Rectal smooth muscle tissue (tissue), 1 donor: ENCODE measurements around the gene SEC14L6.
"Not testable (repeated sequence)": the region's sequence is repeated elsewhere in the genome, so short reads cannot be mapped to it uniquely, and the experiment has no call there.

Source experiments
- H3K27ac ChIP-seq: one replicate; pipeline ENCODE4 v1.7.0; 2013; ENCODE audit warnings: low read depth, low read length, inconsistent platforms
- H3K27me3 ChIP-seq: one replicate; pipeline ENCODE4 v1.7.0; 2013; ENCODE audit warnings: low read length; ENCODE audit not compliant: control insufficient read depth, insufficient read depth
- H3K36me3 ChIP-seq: one replicate; pipeline ENCODE4 v1.7.0; 2013; ENCODE audit warnings: low read length; ENCODE audit not compliant: control insufficient read depth, insufficient read depth
- H3K4me1 ChIP-seq: one replicate; pipeline ENCODE4 v1.7.0; 2013; ENCODE audit warnings: low read length; ENCODE audit not compliant: control insufficient read depth, insufficient read depth
- H3K4me3 ChIP-seq: one replicate; pipeline ENCODE4 v1.7.0; 2013; ENCODE audit warnings: low read length
- H3K9ac ChIP-seq: one replicate; pipeline ENCODE4 v1.7.0; 2013; ENCODE audit warnings: low read length

The SEC14L6 gene

DNA sequence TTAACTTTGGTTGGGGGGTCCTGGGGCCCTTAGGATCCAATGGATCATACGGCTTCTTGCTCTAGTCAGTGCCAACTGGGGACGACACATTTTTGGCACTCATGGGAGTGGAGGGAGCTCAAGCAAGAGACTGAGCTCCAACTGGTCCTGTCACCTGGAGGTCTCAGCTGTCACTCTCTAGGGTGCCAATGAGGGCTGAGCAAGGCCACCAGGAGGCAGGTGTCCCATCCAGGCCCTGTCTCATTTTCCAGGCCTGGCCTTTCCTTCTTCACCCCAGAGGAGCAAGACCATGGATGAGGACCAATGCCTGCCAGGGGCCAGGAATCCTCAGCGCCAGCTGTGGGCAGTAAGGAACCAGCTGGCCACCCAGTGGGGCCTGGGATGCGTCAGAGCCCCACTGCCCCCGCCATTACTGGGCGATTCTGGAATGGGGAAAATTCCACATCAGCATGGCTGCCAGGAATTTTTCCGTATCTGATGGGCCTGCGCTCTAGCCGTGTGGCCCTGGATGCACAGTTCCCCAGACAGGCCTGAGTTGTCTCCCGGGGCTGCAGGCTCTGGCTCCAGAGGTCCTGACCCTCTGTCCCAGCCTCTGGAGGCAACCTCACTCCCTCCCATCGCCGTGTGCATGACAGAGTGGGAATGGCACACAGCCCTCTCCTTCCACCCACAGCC, 28.6 kb upstream of the SEC14L6 start:
- Histone ChIP-seq H3K4me1 (no peaks in the 10 kb centered on the region), H3K36me3 (peaks cover 29% of the 10 kb centered on the region), H3K9ac (no peak overlapping the region), H3K27me3 (no peaks in the 10 kb centered on the region), H3K27ac (peak overlapping the region; percentile 30), H3K4me3 (peak overlapping the region; percentile 20)

DNA sequence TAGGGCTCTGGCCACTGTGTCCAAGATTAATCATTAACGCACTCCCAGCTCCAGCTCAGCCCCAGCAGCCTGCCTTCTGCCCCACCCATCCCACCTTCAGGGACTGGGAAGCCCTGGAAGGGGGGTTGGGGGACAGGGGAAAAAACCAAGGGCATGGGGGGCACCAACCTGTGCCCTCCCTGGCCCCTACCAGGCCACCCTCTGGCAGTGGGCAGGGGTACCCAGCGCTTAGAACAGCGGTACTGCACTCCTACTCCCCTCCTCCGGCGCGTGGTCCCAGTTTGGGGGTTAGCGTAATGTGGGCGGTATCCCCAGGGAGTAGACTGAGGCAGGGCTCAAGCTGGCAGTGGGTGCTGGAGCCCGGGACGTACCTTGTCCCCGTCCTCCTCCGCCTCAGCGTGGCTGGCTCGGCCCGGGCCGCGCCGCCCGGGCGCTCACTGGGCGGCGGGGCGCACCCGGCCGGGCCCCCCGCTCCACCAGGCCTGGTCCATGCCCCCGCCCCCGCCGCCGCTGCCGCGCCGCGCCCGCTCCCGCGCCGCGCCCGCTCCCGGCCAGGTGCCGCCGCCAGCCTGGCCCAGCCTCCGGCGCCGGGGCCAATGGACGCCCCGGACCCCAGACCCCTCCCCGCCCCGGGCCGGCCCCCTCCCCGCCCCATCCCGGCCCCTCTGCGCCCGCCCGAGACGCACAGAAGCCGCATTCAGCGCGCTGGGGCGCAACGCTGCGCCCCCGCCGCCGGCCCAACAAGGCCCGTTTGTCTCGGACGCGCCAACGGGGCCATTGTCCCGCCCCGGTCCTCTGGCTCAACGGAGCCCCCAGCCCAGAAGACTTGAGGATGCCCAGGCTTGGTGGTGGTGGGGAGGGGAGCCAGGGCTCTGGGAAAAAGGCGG, 27.8 kb upstream of the SEC14L6 start, which contains the start of gene GAL3ST1:
Gene GAL3ST1, minus strand, starts transcription at position 571 of the 887 bp plus-strand sequence. CDS start 17,273 bp downstream, outside the sequence.
- H3K27me3 ChIP-seq, result no peaks in the 10 kb centered on the region
- H3K36me3 ChIP-seq, result peaks cover 21% of the 10 kb centered on the region
- H3K4me3 ChIP-seq, result peak within 1 kb of the TSS; percentile 57
- no peaks in the 10 kb centered on the region for H3K4me1 ChIP-seq
- no peak within 1 kb of the TSS for H3K9ac ChIP-seq
- H3K27ac ChIP-seq, result peak within 1 kb of the TSS; percentile 30

DNA sequence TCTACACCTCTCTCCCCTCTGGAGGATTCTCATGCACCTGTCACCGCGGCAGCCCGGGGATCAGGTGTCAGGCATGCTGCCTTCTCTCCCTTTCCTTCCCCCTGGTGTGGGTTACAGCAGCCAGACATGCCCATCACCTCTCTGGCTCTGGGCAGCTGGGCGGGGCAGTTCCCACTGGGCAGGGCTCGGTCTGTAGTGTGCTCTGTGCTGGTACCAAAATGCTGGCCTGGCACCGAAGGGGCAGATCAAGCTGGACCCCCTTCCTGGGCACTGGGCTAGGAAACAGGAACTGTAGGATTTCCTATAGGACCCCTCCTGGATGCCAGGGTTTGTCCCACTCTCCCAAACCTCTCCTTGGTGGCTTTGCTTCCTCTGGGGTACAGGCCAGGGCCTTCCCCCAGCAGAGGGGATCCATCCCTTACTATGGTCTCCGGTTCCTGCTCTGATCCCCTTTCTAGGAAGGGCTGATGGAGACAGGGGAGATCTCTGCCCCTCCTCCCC, 27.1 kb upstream of the SEC14L6 start:
- Histone ChIP-seq H3K4me1 (no peaks in the 10 kb centered on the region), H3K36me3 (peaks cover 14% of the 10 kb centered on the region), H3K9ac (no peak overlapping the region), H3K27me3 (no peaks in the 10 kb centered on the region), H3K4me3 (peak overlapping the region; percentile 57), H3K27ac (peak overlapping the region; percentile 21)

DNA sequence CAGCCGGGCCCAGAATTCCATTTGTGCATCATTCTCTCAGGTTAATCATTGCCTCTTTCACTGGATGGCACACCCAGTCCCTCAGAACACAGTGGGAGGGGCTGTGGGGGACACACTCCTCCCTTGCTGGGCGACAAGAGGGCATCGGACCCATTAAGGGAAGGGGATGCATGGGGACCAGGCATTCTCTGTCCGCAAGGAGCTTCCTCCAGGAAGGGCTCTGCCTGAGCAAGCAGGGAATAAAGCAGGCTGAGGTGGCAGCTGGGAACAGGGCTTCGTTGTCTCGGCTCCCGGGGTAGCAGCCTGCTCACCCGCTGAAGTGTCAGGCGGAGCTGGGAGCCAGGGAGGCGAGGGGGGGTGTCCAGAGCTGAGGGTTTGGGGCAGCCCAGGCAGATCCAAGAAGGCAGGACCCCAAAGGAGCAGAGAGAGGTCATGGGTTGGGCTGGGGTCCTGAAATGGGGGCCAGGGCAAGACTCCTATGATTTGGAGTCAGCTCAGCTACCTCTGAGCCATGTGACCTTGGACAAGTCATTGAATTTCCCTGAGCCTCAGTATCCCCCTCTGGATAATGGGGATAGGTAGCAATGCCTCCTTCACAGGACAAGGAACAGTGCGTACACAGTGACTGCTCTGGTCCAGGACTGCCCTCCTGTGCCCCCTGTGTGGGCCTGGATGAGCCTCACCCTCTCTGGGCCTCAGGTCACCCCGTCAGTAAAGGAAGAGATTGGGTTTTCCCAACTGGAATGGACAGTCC, 26.5 kb upstream of the SEC14L6 start:
- peaks cover 10% of the 10 kb centered on the region for H3K36me3 ChIP-seq
- H3K4me3 ChIP-seq, result peak overlapping the region; percentile 57
- H3K27me3 ChIP-seq, result no peaks in the 10 kb centered on the region
- H3K4me1 ChIP-seq, result no peaks in the 10 kb centered on the region
- H3K27ac ChIP-seq, result no peak overlapping the region
- H3K9ac ChIP-seq, result no peak overlapping the region

DNA sequence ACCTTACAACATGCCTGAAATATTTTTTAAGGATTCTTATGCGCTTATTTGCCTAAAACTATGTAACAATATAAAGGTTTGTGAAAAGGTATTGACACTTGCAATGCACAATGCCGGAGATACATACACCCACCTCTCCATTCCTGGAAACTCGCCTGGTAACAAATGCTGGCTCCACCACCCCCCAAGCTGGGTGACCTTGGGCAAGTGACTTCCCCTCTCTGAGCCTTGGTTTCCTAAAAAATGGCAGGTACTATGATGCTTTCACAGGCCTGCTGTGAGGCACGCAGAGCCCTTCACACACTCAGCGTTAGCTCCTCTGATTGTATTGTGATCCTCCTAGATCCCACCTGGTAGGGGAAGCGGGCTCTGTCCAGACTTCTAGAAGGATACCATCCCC, 25.7 kb upstream of the SEC14L6 start:
- Histone ChIP-seq H3K36me3 (peaks cover 7% of the 10 kb centered on the region), H3K4me3 (no peak overlapping the region), H3K4me1 (no peaks in the 10 kb centered on the region), H3K27ac (no peak overlapping the region), H3K27me3 (no peaks in the 10 kb centered on the region), H3K9ac (no peak overlapping the region)

DNA sequence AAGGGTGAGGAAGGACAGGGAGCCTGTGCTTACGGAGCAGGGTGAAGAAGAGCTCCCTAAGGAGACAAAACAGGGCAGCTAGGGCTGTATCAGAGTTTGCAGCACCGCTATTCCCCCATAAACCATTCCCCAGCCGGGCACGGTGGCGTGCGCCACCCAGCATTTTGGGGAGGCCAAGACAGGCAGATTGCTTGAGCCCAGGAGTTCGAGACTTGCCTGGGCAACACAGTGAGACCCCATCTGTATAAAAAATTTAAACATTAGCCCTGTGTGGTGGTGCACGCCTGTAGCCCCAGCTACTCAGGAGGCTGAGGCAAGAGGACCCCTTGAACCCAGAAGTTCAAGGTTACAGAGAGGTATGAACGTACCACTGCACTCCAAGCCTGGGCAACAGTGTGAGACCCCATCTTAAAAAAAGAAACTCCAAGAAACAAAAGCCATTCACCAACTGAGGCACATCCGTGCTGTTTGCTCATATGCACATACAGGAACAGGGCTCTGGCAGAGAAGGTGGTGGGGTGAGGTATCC, 23.2 kb upstream of the SEC14L6 start:
- Histone ChIP-seq H3K9ac (no peak overlapping the region), H3K36me3 (no peaks in the 10 kb centered on the region), H3K4me1 (no peaks in the 10 kb centered on the region), H3K27ac (no peak overlapping the region), H3K4me3 (no peak overlapping the region), H3K27me3 (no peaks in the 10 kb centered on the region)

DNA sequence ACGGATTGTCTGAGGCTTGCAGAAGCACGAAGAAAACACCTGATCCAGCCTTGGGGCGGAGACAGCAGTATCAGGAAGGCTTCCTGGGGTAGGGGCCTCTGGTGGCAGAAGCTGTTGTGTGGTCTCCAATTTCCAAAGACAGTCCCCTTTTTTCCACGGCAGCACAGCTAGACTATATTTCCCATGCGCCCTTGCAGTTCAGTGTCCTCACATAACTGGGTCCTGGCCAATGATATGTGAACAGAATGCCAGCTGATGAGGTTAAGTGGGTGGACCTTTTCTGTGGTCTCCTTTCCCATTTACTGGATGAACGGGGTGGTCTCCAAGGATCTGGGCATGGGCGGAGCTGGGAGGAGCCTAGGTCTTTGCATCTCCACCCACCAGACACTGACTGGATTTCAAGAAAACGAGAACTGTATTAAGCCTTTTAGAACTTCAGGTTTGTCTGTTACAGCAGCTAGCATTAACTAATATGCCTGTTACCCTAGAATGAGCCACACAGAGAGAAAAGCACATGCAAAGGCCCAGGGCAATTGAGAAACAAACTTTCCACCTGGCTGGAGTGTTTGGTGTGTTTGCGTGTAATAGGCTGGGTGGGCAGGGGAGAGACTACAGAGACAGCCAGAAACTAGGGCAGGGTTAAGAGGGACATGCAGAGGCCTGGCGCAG, 21.7 kb upstream of the SEC14L6 start:
- H3K9ac ChIP-seq, result no peak overlapping the region
- no peak overlapping the region for H3K4me3 ChIP-seq
- no peaks in the 10 kb centered on the region for H3K36me3 ChIP-seq
- no peak overlapping the region for H3K27ac ChIP-seq
- H3K27me3 ChIP-seq, result no peaks in the 10 kb centered on the region
- no peaks in the 10 kb centered on the region for H3K4me1 ChIP-seq

DNA sequence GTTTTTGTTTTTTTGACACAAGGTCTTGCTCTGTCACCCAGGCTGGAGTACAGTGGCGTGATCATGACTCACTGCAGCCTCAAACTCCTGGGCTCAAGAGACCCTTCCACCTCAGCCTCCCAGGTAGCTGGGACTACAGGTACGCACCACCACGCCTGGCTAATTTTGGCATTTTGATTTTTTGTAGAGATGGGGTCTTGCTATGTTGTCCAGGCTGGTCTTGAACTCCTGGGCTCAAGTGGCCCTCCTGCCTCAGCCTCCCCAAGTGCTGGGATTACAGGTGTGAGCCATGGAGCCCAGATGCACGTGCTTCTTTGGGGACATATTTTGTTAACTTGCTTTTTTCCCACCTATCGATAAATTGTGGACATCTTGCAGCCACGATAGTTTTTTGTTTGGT, 20.7 kb upstream of the SEC14L6 start:
- not testable (repeated sequence) for H3K27ac ChIP-seq, H3K4me3 ChIP-seq, H3K4me1 ChIP-seq, H3K36me3 ChIP-seq, H3K9ac ChIP-seq, H3K27me3 ChIP-seq

DNA sequence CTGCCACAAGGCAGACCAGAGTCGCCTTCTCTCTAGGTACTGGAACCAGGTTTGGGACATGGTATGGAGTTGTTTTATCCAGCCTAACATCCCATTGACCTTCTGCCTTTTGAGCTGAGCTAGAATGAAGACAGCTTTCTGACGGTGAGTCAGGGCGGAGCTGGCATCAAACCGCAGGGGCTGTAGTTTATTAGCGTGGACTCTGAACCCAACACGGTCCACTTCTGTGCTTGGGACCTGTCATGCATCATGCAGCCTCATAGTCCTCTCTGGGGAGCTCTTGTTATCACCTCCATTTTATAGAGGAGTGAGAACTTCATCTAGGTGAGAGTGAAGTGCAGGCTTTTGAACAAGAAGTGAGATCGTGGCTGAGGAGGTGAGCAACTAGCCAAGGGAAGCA, 19.6 kb upstream of the SEC14L6 start:
- no peaks in the 10 kb centered on the region for H3K36me3 ChIP-seq
- H3K9ac ChIP-seq, result no peak overlapping the region
- H3K27ac ChIP-seq, result no peak overlapping the region
- no peaks in the 10 kb centered on the region for H3K27me3 ChIP-seq
- no peak overlapping the region for H3K4me3 ChIP-seq
- H3K4me1 ChIP-seq, result no peaks in the 10 kb centered on the region

DNA sequence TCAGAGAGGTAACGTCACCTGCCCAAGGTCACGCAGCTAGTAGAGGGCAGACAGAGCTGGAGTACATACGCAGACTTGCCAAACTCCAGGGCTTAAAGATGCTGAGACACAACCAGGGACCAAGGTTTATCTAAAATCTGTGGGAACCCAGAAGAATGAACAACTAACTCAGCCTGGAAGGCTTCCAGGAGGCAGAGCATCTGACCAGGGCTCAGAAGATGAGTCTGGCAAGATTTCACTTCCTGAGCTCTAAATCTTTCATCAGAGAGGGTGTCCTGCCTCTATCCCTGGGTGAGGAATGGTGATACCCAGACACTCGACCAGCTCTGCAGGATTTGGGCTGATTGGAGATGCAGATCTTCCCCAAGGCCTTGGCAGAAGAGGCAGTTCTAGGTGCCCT, 18.8 kb upstream of the SEC14L6 start:
- no peaks in the 10 kb centered on the region for H3K36me3 ChIP-seq
- no peak overlapping the region for H3K9ac ChIP-seq
- no peaks in the 10 kb centered on the region for H3K27me3 ChIP-seq
- no peaks in the 10 kb centered on the region for H3K4me1 ChIP-seq
- H3K27ac ChIP-seq, result no peak overlapping the region
- H3K4me3 ChIP-seq, result no peak overlapping the region

DNA sequence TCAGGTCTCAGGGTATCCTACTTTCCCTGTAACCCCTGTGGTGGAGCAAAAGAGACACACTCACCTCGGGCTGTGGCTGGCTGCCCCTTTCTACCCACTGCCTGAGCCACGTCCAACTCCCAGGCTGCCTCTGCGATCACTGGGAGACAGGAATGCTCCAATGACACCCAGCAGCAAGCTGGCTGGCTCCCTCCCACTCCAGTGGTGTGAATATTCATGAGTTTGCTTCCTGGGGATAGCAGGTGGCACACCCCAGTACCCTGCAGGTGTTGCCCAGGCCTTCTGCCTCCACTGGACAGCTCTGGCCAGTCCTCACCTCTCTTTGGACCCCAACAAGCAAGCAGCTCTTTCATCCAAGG, 18.2 kb upstream of the SEC14L6 start:
- no peaks in the 10 kb centered on the region for H3K27me3 ChIP-seq
- H3K4me1 ChIP-seq, result no peaks in the 10 kb centered on the region
- no peak overlapping the region for H3K4me3 ChIP-seq
- H3K27ac ChIP-seq, result no peak overlapping the region
- no peak overlapping the region for H3K9ac ChIP-seq
- no peaks in the 10 kb centered on the region for H3K36me3 ChIP-seq
